ENCODE measurements around the gene ZNF423.

The ZNF423 gene

DNA sequence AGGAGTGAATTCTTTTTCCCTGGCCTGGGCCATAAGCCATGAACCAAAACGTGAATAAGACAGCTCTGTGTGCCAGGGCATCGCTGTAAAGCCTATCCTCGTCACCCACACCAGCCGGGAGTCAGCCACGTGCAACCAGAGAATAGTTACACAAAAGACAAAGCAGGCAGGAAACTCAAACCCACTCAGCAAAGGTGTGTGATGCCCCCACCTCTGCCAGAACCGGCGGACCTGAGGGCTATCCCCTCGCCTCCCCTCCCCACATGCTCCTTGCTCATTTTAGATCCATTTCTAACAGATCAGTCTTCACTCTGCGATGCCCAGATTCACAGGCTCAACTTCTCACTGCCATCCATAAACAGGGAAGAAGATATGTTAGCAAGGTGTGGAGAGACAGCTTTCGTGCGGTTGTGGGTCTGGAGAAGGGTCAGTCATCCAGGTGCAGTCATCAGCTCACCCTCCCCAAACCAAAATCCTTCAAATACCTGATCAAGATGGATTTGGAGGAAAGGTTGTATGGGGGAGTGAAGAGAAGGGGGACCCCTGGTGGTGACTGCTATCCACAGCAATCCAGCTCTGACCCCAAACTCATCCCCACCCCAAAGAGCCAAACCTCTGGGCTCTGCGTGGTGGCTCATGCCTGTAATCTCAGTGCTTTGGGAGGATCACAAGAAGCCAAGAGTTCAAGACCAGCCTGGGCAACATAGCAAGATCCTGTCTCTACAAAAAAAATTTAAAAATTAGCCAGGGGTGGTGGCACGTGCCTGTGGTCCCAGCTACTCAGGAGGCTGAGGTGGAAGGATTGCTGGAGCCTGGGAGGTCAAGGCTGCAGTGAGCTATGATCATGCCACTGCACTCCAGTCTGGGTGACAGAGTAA, 263.1 kb downstream of the ZNF423 start:
- peaks cover 0 to 3% of the 10 kb centered on the region in 2 donors for H3K27me3 ChIP-seq
- intact Hi-C loops (cut with DNase I; ENCODE audit: low total_unique reads), result no loop called here
- peak; percentile 20 to 51 for DNase-seq
- H3K9me3 ChIP-seq, result no peaks in the 10 kb centered on the region
- no peaks in the 10 kb centered on the region for H3K36me3 ChIP-seq
- TF ChIP-seq, protein P1, sequence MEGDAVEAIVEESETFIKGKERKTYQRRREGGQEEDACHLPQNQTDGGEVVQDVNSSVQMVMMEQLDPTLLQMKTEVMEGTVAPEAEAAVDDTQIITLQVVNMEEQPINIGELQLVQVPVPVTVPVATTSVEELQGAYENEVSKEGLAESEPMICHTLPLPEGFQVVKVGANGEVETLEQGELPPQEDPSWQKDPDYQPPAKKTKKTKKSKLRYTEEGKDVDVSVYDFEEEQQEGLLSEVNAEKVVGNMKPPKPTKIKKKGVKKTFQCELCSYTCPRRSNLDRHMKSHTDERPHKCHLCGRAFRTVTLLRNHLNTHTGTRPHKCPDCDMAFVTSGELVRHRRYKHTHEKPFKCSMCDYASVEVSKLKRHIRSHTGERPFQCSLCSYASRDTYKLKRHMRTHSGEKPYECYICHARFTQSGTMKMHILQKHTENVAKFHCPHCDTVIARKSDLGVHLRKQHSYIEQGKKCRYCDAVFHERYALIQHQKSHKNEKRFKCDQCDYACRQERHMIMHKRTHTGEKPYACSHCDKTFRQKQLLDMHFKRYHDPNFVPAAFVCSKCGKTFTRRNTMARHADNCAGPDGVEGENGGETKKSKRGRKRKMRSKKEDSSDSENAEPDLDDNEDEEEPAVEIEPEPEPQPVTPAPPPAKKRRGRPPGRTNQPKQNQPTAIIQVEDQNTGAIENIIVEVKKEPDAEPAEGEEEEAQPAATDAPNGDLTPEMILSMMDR (IDR thresholded peaks at IDR 0.05), result peak; percentile 61 to 66
- peaks cover 0 to 4% (median 0%) of the 10 kb centered on the region in 4 donors for H3K4me1 ChIP-seq
- H3K27ac ChIP-seq, result no peak overlapping the region
- no peak overlapping the region for H3K4me3 ChIP-seq

DNA sequence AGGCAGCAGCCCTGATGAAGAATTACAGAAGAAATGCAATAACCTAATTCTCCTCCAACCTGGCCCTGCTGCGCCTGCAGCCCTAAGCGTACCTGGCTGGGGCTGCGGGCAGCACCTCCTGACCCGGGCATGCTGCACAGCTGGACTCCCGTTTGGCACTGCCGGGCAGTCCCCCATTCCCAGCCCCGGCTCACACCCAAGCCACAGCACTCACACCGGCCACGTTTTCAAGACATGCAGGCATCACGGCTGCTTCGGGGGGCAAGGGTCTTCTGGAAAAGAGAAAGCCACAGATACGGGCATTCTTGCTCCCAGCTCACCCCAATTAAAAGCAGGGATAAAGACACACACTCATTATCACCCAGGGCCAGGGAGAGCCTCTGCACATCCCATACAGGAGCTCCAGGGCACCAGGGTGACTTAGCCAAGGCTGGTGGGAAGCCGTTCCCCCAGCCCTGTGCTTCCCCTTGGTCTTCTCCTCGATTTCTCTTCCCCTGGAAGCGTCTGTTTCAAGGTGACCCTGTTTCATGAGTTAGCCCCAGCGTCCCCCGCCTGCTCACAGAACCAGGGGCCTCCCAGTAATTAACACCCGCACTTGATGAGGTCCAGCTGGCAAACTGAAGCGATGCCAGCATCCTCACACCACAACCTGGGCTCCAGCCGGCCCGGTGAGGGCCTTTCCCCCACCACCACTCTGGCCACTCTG, 265.6 kb downstream of the ZNF423 start:
- Histone ChIP-seq H3K4me3 (no peak overlapping the region), H3K36me3 (no peaks in the 10 kb centered on the region), H3K9me3 (no peaks in the 10 kb centered on the region), H3K27me3 (peaks cover 0 to 3% of the 10 kb centered on the region in 2 donors), H3K27ac (no peak overlapping the region), H3K4me1 (no peaks in the 10 kb centered on the region)
- intact Hi-C loops (cut with DNase I; ENCODE audit: low total_unique reads), result no loop called here
- peak; percentile 12 to 53 for DNase-seq
- TF ChIP-seq, protein P1 (IDR thresholded peaks at IDR 0.05), result no peak

DNA sequence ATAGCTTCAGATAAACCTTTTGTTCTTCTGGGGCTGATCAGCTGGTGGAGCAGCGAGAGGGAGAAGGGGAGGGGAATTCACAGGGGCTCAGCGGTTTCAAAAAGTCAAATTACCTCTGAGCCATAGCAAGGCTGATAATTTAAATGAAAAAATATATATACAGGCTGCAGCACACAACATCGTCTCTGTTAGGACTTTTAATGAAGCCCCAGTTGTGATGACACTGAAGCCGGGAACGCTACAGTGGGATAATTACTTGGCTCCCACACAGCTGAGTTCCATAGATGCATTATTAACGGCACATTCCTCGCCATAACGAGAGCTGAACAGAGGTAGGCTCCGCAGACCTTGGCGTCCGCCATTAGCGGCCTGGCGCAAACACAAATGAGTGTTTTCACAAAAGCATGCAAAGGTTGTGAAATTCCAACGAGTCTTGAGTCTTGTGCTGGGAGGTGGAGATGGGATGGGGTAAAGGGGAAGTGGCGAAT, 266.3 kb downstream of the ZNF423 start:
- Histone ChIP-seq H3K9me3 (no peaks in the 10 kb centered on the region), H3K27ac (no peak overlapping the region), H3K36me3 (no peaks in the 10 kb centered on the region), H3K4me1 (no peaks in the 10 kb centered on the region), H3K27me3 (peaks cover 0 to 3% of the 10 kb centered on the region in 2 donors), H3K4me3 (no peak overlapping the region)
- intact Hi-C loops (cut with DNase I; ENCODE audit: low total_unique reads), result loop anchor here (5.0 kb wide), 1 partner anchor 182 kb away; no protein-coding TSS in a partner anchor
- TF ChIP-seq, protein P1 (IDR thresholded peaks at IDR 0.05), result no peak
- peak; percentile 5 to 8 for DNase-seq

DNA sequence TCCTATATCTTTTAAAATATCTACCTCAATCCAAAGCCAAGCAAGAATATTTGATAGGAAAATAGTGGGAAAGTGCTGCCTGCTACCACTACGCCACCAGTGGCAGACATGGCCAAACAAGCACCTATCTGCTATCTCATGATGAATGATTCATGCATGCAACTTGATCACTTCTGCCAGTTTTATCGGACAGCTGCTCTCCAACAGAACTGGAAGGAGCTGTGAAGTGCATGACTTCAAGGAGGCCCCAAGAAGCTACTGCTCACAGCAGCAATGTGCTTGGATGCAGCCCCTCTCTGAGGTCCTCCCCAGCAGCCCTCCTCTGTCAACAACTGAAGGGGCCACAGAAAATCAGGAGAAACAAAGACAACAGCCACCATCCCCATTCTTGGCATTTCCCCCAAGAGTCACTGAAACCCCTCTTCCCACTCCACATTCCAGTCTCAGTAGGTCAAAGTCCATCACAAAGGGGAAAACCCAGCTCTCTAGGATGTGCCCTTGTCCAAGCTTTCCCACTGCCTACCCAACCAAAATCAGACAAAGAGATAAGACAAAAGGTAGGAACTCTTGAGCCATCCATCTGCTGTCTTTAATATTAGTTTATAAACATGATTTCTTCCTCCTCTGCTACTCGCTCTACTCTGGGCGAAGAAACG, 267.1 kb downstream of the ZNF423 start:
- no peak overlapping the region for H3K27ac ChIP-seq
- H3K9me3 ChIP-seq, result no peaks in the 10 kb centered on the region
- intact Hi-C loops (cut with DNase I; ENCODE audit: low total_unique reads), result loop anchor here (5.0 kb wide), 1 partner anchor 182 kb away; no protein-coding TSS in a partner anchor
- H3K4me3 ChIP-seq, result no peak overlapping the region
- TF ChIP-seq, protein P1 (IDR thresholded peaks at IDR 0.05), result no peak
- H3K36me3 ChIP-seq, result no peaks in the 10 kb centered on the region
- peaks cover 0 to 3% of the 10 kb centered on the region in 2 donors for H3K27me3 ChIP-seq
- DNase-seq, result peak; percentile 13 to 27
- H3K4me1 ChIP-seq, result no peaks in the 10 kb centered on the region

DNA sequence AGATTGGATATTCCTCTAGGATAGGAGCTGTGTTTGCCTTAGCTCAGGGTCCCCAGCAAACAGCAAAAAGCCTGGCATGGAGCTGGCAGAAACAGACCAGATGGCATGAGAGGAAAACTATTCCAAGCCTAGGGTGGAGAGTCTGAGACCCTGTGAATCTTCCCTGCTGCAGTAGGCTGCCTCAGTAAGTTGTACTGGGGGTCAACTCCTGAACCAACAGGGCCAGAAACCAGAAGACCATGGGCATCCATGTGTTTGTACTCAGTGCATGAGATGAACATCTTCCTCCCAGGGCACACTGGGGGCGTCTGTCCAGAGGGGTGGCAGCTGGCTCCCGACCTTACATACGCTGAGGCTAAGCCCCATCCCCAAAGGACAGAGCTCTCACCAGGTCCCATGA, 267.9 kb downstream of the ZNF423 start:
- H3K27me3 ChIP-seq, result no peaks in the 10 kb centered on the region
- H3K36me3 ChIP-seq, result no peaks in the 10 kb centered on the region
- no peak overlapping the region for H3K27ac ChIP-seq
- TF ChIP-seq, protein P1 (IDR thresholded peaks at IDR 0.05), result no peak
- intact Hi-C loops (cut with DNase I; ENCODE audit: low total_unique reads), result loop anchor here (5.0 kb wide), 1 partner anchor 181 kb away; no protein-coding TSS in a partner anchor
- no peaks in the 10 kb centered on the region for H3K4me1 ChIP-seq
- peak; percentile 14 to 27 for DNase-seq
- H3K9me3 ChIP-seq, result no peaks in the 10 kb centered on the region
- no peak overlapping the region for H3K4me3 ChIP-seq

Data from tibial artery (tissue), 4 donors.